ENCODE results near the gene STAT6. TPM values are rescaled to one million over a fixed set of nuclear protein-coding genes. Genes with fewer than 3 reads are reported as not detected.

Gene STAT6
- total and polyA plus RNA-seq, 2 donors (not counting 3 experiments of a cell fraction or from before 2014, with no cell fraction given) = 136 to 147 TPM

DNA sequence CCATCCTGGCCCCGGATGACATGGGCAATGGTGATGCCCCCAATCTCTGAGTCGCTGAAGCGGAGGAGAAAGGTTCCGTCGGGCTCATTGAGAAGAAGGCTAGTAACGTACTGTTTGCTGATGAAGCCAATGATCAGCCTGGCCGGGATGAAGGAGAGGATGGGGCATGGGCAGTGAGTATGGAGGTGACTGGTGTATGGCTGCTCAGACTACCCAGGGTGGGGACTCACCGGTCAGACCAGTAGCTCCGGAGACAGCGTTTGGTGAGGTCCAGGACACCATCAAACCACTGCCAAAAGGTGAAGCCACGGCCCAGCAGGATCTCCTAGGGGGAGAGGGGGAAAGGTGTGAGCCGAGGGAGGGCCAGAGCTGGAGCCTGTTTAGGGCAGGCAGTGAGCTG lies 11.4 kb downstream of the STAT6 start:
- no TSS peak for BruUV-seq (replicated peaks)
- POLR2A ChIA-PET = no interaction called here

More for the DNA sequence above, 11.4 kb downstream of the STAT6 start:
- Histone ChIP-seq H3K9me3 (replicated peaks; ENCODE audit: control insufficient read depth, insufficient read depth, low read length) (no peaks in the 10 kb centered on the region), H3K9ac (replicated peaks; ENCODE audit: extremely low read depth, insufficient read depth, low read length) (no peak overlapping the region), H3K4me3 (replicated peaks in 1 of 3; ENCODE audit: insufficient read depth in 1 of 3, low read depth in 1 of 3, low read length in 3 of 3) (no peak overlapping the region), H3K4me1 (ENCODE audit: control insufficient read depth, extremely low read depth, insufficient read depth, low read length) (peaks cover 4% of the 10 kb centered on the region), H3K36me3 (ENCODE audit: control insufficient read depth in 2 of 2, extremely low read depth in 1 of 2, insufficient read depth in 2 of 2, low read length in 2 of 2) (peaks cover 4 to 40% of the 10 kb centered on the region in 2 experiments), H4K20me1 (replicated peaks; ENCODE audit: control insufficient read depth, extremely low read depth, insufficient read depth, low read length) (no peaks in the 10 kb centered on the region), H3K9me1 (replicated peaks; ENCODE audit: control insufficient read depth, extremely low read depth, insufficient read depth, low read length) (no peaks in the 10 kb centered on the region), H3K79me2 (ENCODE audit: control insufficient read depth, insufficient read depth, low read length) (no peaks in the 10 kb centered on the region), H3K4me2 (ENCODE audit: insufficient read depth, low read length) (no peak overlapping the region), H3K27ac (ENCODE audit: insufficient read depth, low read depth, low read length) (no peak overlapping the region), H3K27me3 (ENCODE audit: control insufficient read depth in 2 of 2, insufficient read depth in 2 of 2, low read length in 2 of 2) (no peaks in the 10 kb centered on the region), H2AFZ (ENCODE audit: low read depth, low read length) (no peak overlapping the region)
- FAIRE-seq (no peak), DNase-seq (ENCODE audit: low read depth, low spot score) (no peak)
- intact Hi-C loops (cut with micrococcal nuclease) = no loop called here
- no peak for TF ChIP-seq FOS (IDR thresholded peaks at IDR 0.05; ENCODE audit: borderline replicate concordance, insufficient read depth, low read length)
- TF ChIP-seq POLR2A (IDR thresholded peaks at IDR 0.05; ENCODE audit: low read depth, low read length) = no peak
- TF ChIP-seq CTCF (IDR thresholded peaks at IDR 0.05; ENCODE audit: extremely low read depth in 1 of 2, insufficient read depth in 1 of 2, low read depth in 1 of 2, low read length in 2 of 2) = no peak
- no peak for TF ChIP-seq MAX (IDR thresholded peaks at IDR 0.05; ENCODE audit: insufficient read depth, insufficient read length)
- TF ChIP-seq EZH2 (IDR thresholded peaks at IDR 0.05; ENCODE audit: borderline replicate concordance, low read depth, low read length, severe bottlenecking) = no peak
- TF ChIP-seq MYC (IDR thresholded peaks at IDR 0.05; ENCODE audit: low read depth, low read length) = no peak
- no peak for TF ChIP-seq POLR2AphosphoS5 (IDR thresholded peaks at IDR 0.05; ENCODE audit: insufficient read depth, low read depth, low read length)
- TF ChIP-seq GATA2 (IDR thresholded peaks at IDR 0.05; ENCODE audit: insufficient read depth, insufficient read length, low read depth, low read length) = no peak
- TF ChIP-seq JUN (IDR thresholded peaks at IDR 0.05; ENCODE audit: borderline replicate concordance, insufficient read depth, insufficient read length, low read depth) = no peak
- CTCF ChIA-PET = interaction anchor here (3.5 to 14.4 kb wide), 2 partner anchors 11 to 31 kb away, joined by 15 to 158 read pairs; partner anchors contain the start of gene STAT6
- dilution Hi-C loops (cut with MboI; ENCODE audit: extremely low pct_ligation_motif_present, low sequenced_read_pairs) = no loop called here

Data from endothelial cell of umbilical vein (primary cell).